ENCODE results near the gene VSIG10.

- TF ChIP-seq CTCF (IDR thresholded peaks at IDR 0.05 in 4 of 5, conservative IDR thresholded peaks at IDR 0.05 in 1 of 5), result no peak
- no peak for TF ChIP-seq POLR2A (IDR thresholded peaks at IDR 0.05)
Measured at GRCh38 chr12:118033323-118033722, 70.5 kb downstream of the VSIG10 start.

All from gastrocnemius medialis (tissue), 4 donors.